Ecto neural progenitor cell (in vitro differentiated cells): ENCODE measurements around the gene TBC1D17.

Experiments
- DNase-seq: peaks from one replicate; pipeline ENCODE4 v3.0.0-alpha.2; 2018; ENCODE audit warnings: low spot score

The TBC1D17 gene

GRCh38 chr19:49848938-49849337 lies 28.6 kb upstream of the TBC1D17 start:
- no peak for DNase-seq

- DNase-seq = no peak
These were observed 27.9 kb upstream of the TBC1D17 start for GRCh38 chr19:49849433-49850220.

- no peak for DNase-seq
These were observed 27.3 kb upstream of the TBC1D17 start for GRCh38 chr19:49850221-49850486.

GRCh38 chr19:49850487-49851342 lies 26.8 kb upstream of the TBC1D17 start, which contains the start of gene PTOV1:
PTOV1 (plus strand) TSS chr19:49851159.
- DNase-seq = peak; percentile 95

GRCh38 chr19:49851456-49852259 lies 25.8 kb upstream of the TBC1D17 start:
- peak; percentile 86 for DNase-seq

- DNase-seq = no peak
These were observed 24.8 kb upstream of the TBC1D17 start for GRCh38 chr19:49852631-49853126.

- DNase-seq = no peak
These were observed 23.6 kb upstream of the TBC1D17 start for GRCh38 chr19:49853852-49854377.

- no peak for DNase-seq
These were observed 22.9 kb upstream of the TBC1D17 start for GRCh38 chr19:49854378-49855263.

GRCh38 chr19:49855277-49855675 lies 22.2 kb upstream of the TBC1D17 start:
- no peak for DNase-seq

GRCh38 chr19:49855676-49856573 lies 21.6 kb upstream of the TBC1D17 start:
- DNase-seq = no peak

- DNase-seq = no peak
These were observed 20.9 kb upstream of the TBC1D17 start for GRCh38 chr19:49856574-49857021.

- DNase-seq = no peak
These were observed 20.3 kb upstream of the TBC1D17 start for GRCh38 chr19:49857061-49857837.

GRCh38 chr19:49857838-49858087 lies 19.7 kb upstream of the TBC1D17 start:
- no peak for DNase-seq

GRCh38 chr19:49858088-49858985 lies 19.2 kb upstream of the TBC1D17 start:
- no peak for DNase-seq

GRCh38 chr19:49859682-49860335 lies 17.7 kb upstream of the TBC1D17 start:
- DNase-seq = no peak

- DNase-seq = no peak
These were observed 17.0 kb upstream of the TBC1D17 start for GRCh38 chr19:49860336-49861102.

- no peak for DNase-seq
These were observed 16.4 kb upstream of the TBC1D17 start for GRCh38 chr19:49861107-49861506.
